IPS DF 6.9 (cell line): ENCODE measurements around the gene RNU11.
"Not testable (repeated sequence)": the region's sequence is repeated elsewhere in the genome, so short reads cannot be mapped to it uniquely, and the experiment has no call there.

Experiments used
- DNase-seq: peaks from one replicate; pipeline ENCODE4 v3.0.0-alpha.2; 2013; ENCODE audit warnings: low read depth, low spot score
- H3K27ac ChIP-seq: one replicate; pipeline ENCODE4 v1.5.1; 2013; ENCODE audit warnings: low read length, control low read depth
- H3K27me3 ChIP-seq: 2 replicates; pipeline ENCODE4 v1.6.1; 2013; ENCODE audit warnings: mild to moderate bottlenecking, low read length; ENCODE audit not compliant: control insufficient read depth, insufficient read depth
- H3K36me3 ChIP-seq: 2 replicates; pipeline ENCODE4 v1.6.1; 2013; ENCODE audit warnings: low read length; ENCODE audit not compliant: control insufficient read depth, insufficient read depth
- H3K4me1 ChIP-seq: 2 replicates; pipeline ENCODE4 v1.6.1; 2013; ENCODE audit warnings: low read length; ENCODE audit not compliant: control insufficient read depth, insufficient read depth
- H3K4me3 ChIP-seq: 2 replicates; pipeline ENCODE4 v1.5.1; 2013; ENCODE audit warnings: mild to moderate bottlenecking, low read length
- H3K9me3 ChIP-seq: 2 replicates; pipeline ENCODE4 v1.6.1; 2013; ENCODE audit warnings: low read length, inconsistent platforms; ENCODE audit not compliant: control insufficient read depth, insufficient read depth
- WGBS: extraction: QIAGEN DNeasy Blood & Tissue Kit; methylation state at CpG from one replicate; pipeline ENCODE4 v1.1.7; 2013; ENCODE audit warnings: mixed read lengths, missing lambda C conversion rate; ENCODE audit not compliant: insufficient read length, insufficient coverage; 5-methylcytosine and 5-hydroxymethylcytosine counted together

The RNU11 gene

GRCh38 chr1:28691627-28692026 lies 43.2 kb downstream of the RNU11 start:
- not testable (repeated sequence) for DNase-seq, H3K27me3 ChIP-seq, H3K27ac ChIP-seq, H3K9me3 ChIP-seq, H3K4me1 ChIP-seq, H3K36me3 ChIP-seq, H3K4me3 ChIP-seq
- no CpG with 5 or more reads among the region's 1 CpG for WGBS
